Vagina (tissue), 2 donors: ENCODE data around the gene SLC35D2. TPM values are rescaled to one million over a fixed set of nuclear protein-coding genes. Genes with fewer than 3 reads are reported as not detected.
A peak's percentile ranks its signal among the peaks of the same experiment; 100 is the strongest.
"Not testable (repeated sequence)": the region's sequence is repeated elsewhere in the genome, so short reads cannot be mapped to it uniquely, and the experiment has no call there.

Source experiments
- DNase-seq, 2 donors: peaks; one replicate each; pipeline ENCODE4 v3.0.0-alpha.2; 2017; ENCODE audit errors: extremely low spot score in 2 of 2
- H3K27ac ChIP-seq: fragments of 200-600 bp; sonication (generic); one replicate; pipeline ENCODE4 v1.5.1; 2019
- H3K27me3 ChIP-seq: fragments of 200-600 bp; sonication (generic); one replicate; pipeline ENCODE4 v1.5.1; 2019
- H3K36me3 ChIP-seq, 2 donors: fragments of 200-600 bp; sonication (generic); one replicate each; pipeline ENCODE4 v1.5.1; 2017 to 2019
- H3K4me1 ChIP-seq: fragments of 200-600 bp; sonication (generic); one replicate; pipeline ENCODE4 v1.5.1; 2019
- H3K4me3 ChIP-seq, 2 donors: fragments of 200-600 bp; sonication (generic); 1 replicate in 1 of 2; 2 replicates in 1 of 2; pipeline ENCODE4 v1.5.1; 2016 to 2019
- H3K9me3 ChIP-seq: fragments of 200-600 bp; sonication (generic); one replicate; pipeline ENCODE4 v1.5.1; 2019
- POLR2A ChIP-seq, 2 donors: fragments of 450-650 bp; IDR thresholded peaks; one replicate each; pipeline ENCODE4 v1.6.1; 2017; ENCODE audit warnings: antibody characterized with exemption in 2 of 2, mild to moderate bottlenecking in 2 of 2, moderate library complexity in 2 of 2
- POLR2AphosphoS5 ChIP-seq, 2 donors: sonication (generic); formaldehyde crosslinking; IDR thresholded peaks; one replicate each; pipeline ENCODE4 v1.9.0; 2017; ENCODE audit warnings: antibody characterized with exemption in 2 of 2, mild to moderate bottlenecking in 2 of 2, low read depth in 1 of 2; ENCODE audit not compliant: insufficient read depth in 1 of 2
- intact Hi-C: fragments of 100-400 bp; cut with DNase I; formaldehyde crosslinking; loops from one replicate; pipeline ENCODE4 v1.15.1; 2023
- total RNA-seq: library from RNA; depleted of rRNA; stranded (reverse); fragments of >200 nt; gene quantifications from one replicate; pipeline ENCODE4 v1.2.3, GENCODE V29; 2016
- TF ChIP-seq, protein P1 (sequence below), 3 experiments: fragments of 450-650 bp in 2 of 3; fragments of 200-600 bp in 1 of 3; sonication (generic) in 1 of 3; IDR thresholded peaks; one replicate each; pipeline ENCODE4 v1.5.1; 2017 to 2019; ENCODE audit warnings: antibody characterized with exemption in 3 of 3, mild to moderate bottlenecking in 2 of 3, moderate library complexity in 2 of 3

SLC35D2 gene
- total RNA-seq, 1 donor from 2014 or later, result 17.9 TPM

DNA sequence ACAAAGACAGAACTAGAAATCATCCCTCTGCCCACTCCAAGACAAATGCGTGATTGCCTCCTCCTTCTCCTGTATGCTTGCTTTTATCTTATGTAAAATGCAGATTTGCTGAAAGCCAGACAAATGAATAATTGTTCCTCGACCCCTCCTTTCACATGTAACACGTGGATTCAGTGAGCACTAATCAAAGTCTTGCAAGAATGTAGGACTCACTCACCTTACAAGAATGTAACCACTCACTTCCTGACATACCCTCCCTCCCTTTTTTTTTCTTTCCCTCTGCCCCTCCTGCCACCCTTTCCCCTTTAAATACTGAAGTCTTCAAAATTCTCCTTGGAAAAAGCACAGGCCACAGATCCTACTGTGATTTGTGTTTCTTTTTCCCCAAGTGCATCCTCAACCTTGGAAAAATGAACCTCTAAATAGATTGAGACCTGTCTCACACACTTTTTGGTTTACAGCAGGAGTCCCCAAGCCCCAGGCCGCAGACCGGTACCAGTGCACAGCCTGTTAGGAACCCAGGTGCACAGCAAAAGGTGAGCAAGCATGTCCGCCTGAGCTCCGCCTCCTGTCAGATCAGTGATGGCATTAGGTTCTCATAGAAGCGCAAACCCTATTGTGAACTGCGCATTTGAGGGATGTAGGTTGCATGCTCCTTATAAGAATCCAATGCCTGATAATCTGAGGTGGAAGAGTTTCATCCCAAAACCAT lies 52.1 kb downstream of the SLC35D2 start:
- no peak for TF ChIP-seq POLR2A (IDR thresholded peaks at IDR 0.05)
- H3K4me3 ChIP-seq, result no peak overlapping the region
- H3K4me1 ChIP-seq, result no peaks in the 10 kb centered on the region
- H3K36me3 ChIP-seq, result no peaks in the 10 kb centered on the region
- H3K27ac ChIP-seq, result no peak overlapping the region
- no peaks in the 10 kb centered on the region for H3K27me3 ChIP-seq
- intact Hi-C loops, result loop anchor here (2.0 kb wide), 1 partner anchor 333 kb away; no protein-coding TSS in a partner anchor
- H3K9me3 ChIP-seq, result no peaks in the 10 kb centered on the region
- no peak for DNase-seq

DNA sequence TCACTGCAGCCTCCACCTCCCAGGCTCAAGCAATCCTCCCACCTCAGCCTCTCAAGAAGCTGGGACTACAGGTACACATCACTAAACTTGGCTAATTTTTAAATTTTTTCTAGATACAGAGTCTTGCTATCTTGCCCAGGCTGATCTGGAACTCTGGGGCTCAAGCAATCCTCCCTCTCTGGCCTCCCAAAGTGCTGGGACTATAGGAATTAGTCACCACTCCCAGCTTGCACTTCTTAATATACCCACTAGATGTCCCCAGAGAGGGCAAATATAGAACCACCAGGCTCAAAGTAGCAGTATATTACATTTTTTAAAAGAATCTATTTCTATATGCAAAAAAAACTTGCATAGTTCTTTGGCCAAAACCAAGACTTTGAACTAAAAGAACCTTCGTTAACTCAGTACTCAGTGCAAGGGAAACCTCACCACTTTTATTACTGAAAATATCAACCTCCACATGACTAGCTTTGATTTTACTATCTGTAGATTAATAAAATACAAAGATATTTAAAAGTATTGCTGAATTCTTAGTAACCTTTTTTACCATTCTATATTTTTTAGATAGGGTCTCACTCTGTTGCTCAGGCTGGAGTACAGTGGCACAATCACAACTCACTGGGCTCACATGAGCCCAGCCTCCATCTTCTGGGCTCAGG lies 55.7 kb downstream of the SLC35D2 start:
- intact Hi-C loops, result no loop called here
- no peak for DNase-seq
- TF ChIP-seq POLR2A (IDR thresholded peaks at IDR 0.05), result no peak
- peak in 1 of 2 donors; percentile 18 for TF ChIP-seq POLR2AphosphoS5 (IDR thresholded peaks at IDR 0.05; ENCODE audit: insufficient read depth in 1 of 2, low read depth in 1 of 2)
- TF ChIP-seq, protein P1, sequence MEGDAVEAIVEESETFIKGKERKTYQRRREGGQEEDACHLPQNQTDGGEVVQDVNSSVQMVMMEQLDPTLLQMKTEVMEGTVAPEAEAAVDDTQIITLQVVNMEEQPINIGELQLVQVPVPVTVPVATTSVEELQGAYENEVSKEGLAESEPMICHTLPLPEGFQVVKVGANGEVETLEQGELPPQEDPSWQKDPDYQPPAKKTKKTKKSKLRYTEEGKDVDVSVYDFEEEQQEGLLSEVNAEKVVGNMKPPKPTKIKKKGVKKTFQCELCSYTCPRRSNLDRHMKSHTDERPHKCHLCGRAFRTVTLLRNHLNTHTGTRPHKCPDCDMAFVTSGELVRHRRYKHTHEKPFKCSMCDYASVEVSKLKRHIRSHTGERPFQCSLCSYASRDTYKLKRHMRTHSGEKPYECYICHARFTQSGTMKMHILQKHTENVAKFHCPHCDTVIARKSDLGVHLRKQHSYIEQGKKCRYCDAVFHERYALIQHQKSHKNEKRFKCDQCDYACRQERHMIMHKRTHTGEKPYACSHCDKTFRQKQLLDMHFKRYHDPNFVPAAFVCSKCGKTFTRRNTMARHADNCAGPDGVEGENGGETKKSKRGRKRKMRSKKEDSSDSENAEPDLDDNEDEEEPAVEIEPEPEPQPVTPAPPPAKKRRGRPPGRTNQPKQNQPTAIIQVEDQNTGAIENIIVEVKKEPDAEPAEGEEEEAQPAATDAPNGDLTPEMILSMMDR (IDR thresholded peaks at IDR 0.05), result peak; percentile 35 to 89 (median 86)
- H3K36me3 ChIP-seq, result no peaks in the 10 kb centered on the region
- H3K27ac ChIP-seq, result no peak overlapping the region
- no peaks in the 10 kb centered on the region for H3K9me3 ChIP-seq
- no peaks in the 10 kb centered on the region for H3K4me1 ChIP-seq
- H3K27me3 ChIP-seq, result no peaks in the 10 kb centered on the region
- H3K4me3 ChIP-seq, result no peak overlapping the region

DNA sequence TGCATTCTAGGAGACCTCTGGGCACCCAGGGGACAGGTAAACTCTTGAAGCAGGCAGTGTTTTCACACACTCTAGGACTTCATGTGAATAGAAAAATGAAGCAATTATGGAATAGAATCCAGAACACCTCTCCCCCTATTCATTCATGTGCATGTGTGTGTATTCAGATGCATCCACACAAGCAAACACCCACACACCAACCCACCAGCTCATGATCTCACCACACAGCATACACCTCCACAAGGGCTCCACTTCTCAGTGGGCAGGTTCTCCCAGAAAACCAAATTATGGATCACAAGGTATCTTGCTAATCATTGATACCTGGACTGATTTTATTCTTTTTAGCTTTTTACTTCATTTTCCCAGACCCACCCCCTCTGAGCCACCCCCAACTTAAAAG lies 60.3 kb downstream of the SLC35D2 start:
- intact Hi-C loops, result no loop called here
- TF ChIP-seq, protein P1 (IDR thresholded peaks at IDR 0.05), result no peak
- no peaks in the 10 kb centered on the region for H3K36me3 ChIP-seq

DNA sequence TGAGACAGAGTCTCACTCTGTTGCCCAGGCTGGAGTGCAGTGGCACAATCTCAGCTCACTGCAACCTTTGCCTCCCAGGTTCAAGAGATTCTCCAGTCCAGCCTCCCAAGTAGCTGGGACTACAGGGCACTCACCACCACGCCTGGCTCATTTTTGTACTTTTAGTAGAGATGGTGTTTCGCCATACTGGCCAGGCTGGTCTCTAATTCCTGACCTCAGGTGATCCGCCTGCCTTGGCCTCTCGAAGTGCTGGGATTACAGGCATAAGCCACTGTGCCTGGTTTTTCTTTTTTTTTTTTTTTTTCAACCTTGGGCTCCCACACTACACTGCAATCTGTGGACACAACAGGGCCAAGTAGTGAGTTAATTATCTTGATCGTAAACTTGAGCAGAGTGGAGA lies 60.8 kb downstream of the SLC35D2 start:
- H3K27me3 ChIP-seq, intact Hi-C loops, H3K27ac ChIP-seq, DNase-seq, H3K4me1 ChIP-seq, H3K4me3 ChIP-seq, H3K9me3 ChIP-seq, H3K36me3 ChIP-seq: not testable (repeated sequence)

More for the DNA sequence above, 60.3 kb downstream of the SLC35D2 start:
- no peaks in the 10 kb centered on the region for H3K27me3 ChIP-seq
- H3K4me3 ChIP-seq, result no peak overlapping the region
- H3K27ac ChIP-seq, result no peak overlapping the region
- no peaks in the 10 kb centered on the region for H3K4me1 ChIP-seq
- no peak for DNase-seq
- no peaks in the 10 kb centered on the region for H3K9me3 ChIP-seq

DNA sequence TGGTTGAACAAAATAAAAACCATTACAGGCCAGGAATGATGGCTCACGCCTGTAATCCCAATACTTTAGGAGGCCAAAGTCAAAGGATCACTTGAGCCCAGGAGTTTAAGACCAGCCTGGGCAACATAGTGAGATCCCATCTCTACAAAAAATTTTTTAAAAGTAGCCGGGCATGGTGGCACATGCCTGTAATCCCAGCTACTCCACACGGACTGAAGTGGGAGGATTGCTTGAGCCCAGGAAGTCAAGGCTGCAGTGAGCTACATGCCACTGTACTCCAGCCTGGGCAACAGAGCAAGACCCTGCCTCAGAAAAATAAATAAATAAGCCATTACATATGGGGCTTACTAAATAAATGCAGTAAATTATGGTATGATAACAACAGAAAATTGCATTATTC lies 61.3 kb downstream of the SLC35D2 start:
- H3K27ac ChIP-seq, H3K36me3 ChIP-seq, DNase-seq, H3K27me3 ChIP-seq, H3K4me3 ChIP-seq, H3K9me3 ChIP-seq, intact Hi-C loops, H3K4me1 ChIP-seq: not testable (repeated sequence)

DNA sequence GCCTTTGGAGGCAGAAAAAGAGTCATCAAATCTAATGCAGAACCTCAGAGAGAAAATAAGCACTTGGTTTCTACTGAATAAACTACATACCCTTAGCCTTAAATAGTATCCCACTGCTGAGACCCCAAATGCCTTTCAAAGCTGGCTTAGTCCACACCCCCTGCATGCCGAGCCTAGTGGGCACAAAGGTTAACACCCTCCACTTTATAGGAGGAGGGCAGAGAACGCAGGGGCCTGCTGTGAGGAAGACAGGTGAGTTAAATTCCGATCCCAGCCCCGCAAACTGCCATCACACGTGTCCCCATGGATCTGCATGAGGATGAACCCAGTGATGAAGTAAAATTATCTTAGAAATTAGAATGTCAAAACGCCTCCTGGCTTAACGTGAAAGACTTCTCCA lies 62.0 kb downstream of the SLC35D2 start:
- TF ChIP-seq, protein P1 (IDR thresholded peaks at IDR 0.05), result no peak
- TF ChIP-seq POLR2A (IDR thresholded peaks at IDR 0.05) (no peak), POLR2AphosphoS5 (IDR thresholded peaks at IDR 0.05; ENCODE audit: insufficient read depth in 1 of 2, low read depth in 1 of 2) (no peak)
- no peaks in the 10 kb centered on the region for H3K36me3 ChIP-seq
- H3K27ac ChIP-seq, result no peak overlapping the region
- H3K9me3 ChIP-seq, result no peaks in the 10 kb centered on the region
- no peaks in the 10 kb centered on the region for H3K27me3 ChIP-seq
- no peak overlapping the region for H3K4me3 ChIP-seq
- intact Hi-C loops, result no loop called here
- no peak for DNase-seq
- no peaks in the 10 kb centered on the region for H3K4me1 ChIP-seq
